ENCODE data around the gene THY1.
"Not testable (repeated sequence)": the region's sequence is repeated elsewhere in the genome, so short reads cannot be mapped to it uniquely, and the experiment has no call there.

The THY1 gene

DNA sequence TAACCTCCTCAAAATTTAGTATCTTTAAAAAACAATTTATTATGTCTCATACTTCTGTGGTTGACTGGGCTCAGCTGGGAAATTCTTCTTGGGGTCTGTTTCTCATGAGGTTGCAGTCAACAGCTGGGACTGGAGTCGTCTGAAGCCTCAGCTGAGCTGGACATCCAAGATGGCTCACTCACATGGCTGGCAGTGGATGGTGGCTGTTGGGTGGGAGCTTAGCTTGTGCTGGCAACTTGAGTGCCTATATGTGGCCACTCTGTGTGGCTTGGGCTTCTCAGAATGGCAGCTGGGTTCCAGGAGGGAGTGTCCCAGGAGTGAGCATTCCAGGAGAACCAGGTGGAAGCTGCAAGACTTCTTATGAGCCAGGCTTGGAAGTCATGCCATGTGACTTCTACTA, 13.2 kb downstream of the THY1 start:
- no peak for TF ChIP-seq JUND (IDR thresholded peaks at IDR 0.05; ENCODE audit: low read depth)
- in situ Hi-C loops (cut with HindIII; ENCODE audit: low pct_unique_long_range_greater_than_20kb, low sequenced_read_pairs), result no loop called here

GRCh38 chr11:119406005-119406404, 17.0 kb downstream of the THY1 start:
- TF ChIP-seq JUND (IDR thresholded peaks at IDR 0.05; ENCODE audit: low read depth), result no peak
- DNase-seq (ENCODE audit: low read depth in 1 of 2, low spot score in 1 of 2), result no peak
- in situ Hi-C loops (cut with HindIII; ENCODE audit: low pct_unique_long_range_greater_than_20kb, low sequenced_read_pairs), result no loop called here

More for the DNA sequence above, 13.2 kb downstream of the THY1 start:
- DNase-seq (ENCODE audit: low read depth in 1 of 2, low spot score in 1 of 2), result no peak

- in situ Hi-C loops (cut with HindIII; ENCODE audit: low pct_unique_long_range_greater_than_20kb, low sequenced_read_pairs), result not testable (repeated sequence)
These were observed 17.5 kb downstream of the THY1 start for GRCh38 chr11:119405448-119405847.

GRCh38 chr11:119404872-119405271, 18.1 kb downstream of the THY1 start:
- in situ Hi-C loops (cut with HindIII; ENCODE audit: low pct_unique_long_range_greater_than_20kb, low sequenced_read_pairs), result no loop called here
- DNase-seq (ENCODE audit: low read depth in 1 of 2, low spot score in 1 of 2), result peak in 1 of 2 experiments; percentile 50
- TF ChIP-seq JUND (IDR thresholded peaks at IDR 0.05; ENCODE audit: low read depth), result 0 out of 2 replicates have a peak, but pooled peaks have one; percentile 36

More at GRCh38 chr11:119405448-119405847, 17.5 kb downstream of the THY1 start:
- DNase-seq (ENCODE audit: low read depth in 1 of 2, low spot score in 1 of 2), result not testable (repeated sequence)

DNA sequence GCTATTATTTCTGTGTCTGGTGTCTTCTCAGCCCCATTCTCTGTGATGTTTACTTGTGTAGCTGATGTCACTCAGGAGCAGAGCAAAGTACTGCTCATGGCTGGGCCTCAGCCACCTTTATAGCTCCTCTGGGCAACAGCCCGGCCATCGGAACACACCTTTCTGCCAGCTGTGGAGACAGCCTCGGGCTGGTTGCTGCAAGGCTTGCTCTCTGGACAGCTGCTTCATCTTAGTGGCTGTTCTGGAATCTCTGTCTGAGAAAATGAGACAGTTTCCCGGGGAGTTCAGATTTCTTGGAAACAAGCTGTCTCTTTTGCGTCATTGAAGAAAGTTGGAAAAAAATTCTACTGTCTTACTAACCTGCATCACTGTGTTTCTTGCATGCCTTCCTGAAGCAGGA, 20.0 kb downstream of the THY1 start:
- TF ChIP-seq JUND (IDR thresholded peaks at IDR 0.05; ENCODE audit: low read depth), result no peak
- DNase-seq (ENCODE audit: low read depth in 1 of 2, low spot score in 1 of 2), result no peak

DNA sequence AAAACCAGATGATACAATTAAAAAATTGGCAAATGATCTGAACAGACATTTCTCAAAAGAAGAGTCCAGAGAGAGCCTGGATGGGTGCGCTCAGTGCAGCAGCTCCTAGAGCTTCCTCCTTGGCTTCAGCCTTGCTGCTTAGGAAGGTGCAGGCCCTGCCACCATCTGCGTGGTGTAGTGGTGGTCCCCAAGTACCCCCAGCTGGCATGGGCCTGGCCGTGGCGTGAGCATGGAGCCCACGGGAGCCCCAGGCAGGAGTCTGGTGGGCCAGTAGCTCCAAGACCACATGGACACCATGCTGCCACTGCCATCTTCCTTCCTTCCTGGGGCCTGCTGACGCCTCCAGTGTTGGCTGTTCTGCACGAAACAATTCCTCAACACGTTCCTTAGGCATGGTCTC, 20.5 kb downstream of the THY1 start:
- in situ Hi-C loops (cut with HindIII; ENCODE audit: low pct_unique_long_range_greater_than_20kb, low sequenced_read_pairs), result no loop called here
- no peak for TF ChIP-seq JUND (IDR thresholded peaks at IDR 0.05; ENCODE audit: low read depth)
- DNase-seq (ENCODE audit: low read depth in 1 of 2, low spot score in 1 of 2), result no peak

More for the DNA sequence above, 20.0 kb downstream of the THY1 start:
- in situ Hi-C loops (cut with HindIII; ENCODE audit: low pct_unique_long_range_greater_than_20kb, low sequenced_read_pairs), result no loop called here

DNA sequence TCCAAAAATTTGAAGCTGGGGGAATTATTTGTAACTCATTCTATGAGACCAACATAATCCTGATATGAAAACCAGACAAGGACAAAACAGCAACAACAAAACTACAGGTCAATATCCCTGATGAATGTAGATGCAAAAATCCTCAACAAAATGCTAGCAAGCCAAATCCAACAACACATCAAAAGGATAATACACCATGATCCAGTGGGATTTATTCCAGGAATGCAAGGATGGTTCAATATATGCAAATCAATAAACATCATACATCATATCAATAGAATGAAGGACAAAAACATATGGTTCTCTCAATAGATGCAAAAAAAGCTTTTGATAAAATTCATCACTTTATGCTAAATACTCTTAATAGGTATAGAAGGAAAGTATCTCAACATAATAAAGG, 22.1 kb downstream of the THY1 start:
- no peak for DNase-seq (ENCODE audit: low read depth in 1 of 2, low spot score in 1 of 2)
- TF ChIP-seq JUND (IDR thresholded peaks at IDR 0.05; ENCODE audit: low read depth), result no peak
- in situ Hi-C loops (cut with HindIII; ENCODE audit: low pct_unique_long_range_greater_than_20kb, low sequenced_read_pairs), result no loop called here

GRCh38 chr11:119397740-119398139, 25.2 kb downstream of the THY1 start:
- no peak for TF ChIP-seq JUND (IDR thresholded peaks at IDR 0.05; ENCODE audit: low read depth)
- in situ Hi-C loops (cut with HindIII; ENCODE audit: low pct_unique_long_range_greater_than_20kb, low sequenced_read_pairs), result no loop called here
- no peak for DNase-seq (ENCODE audit: low read depth in 1 of 2, low spot score in 1 of 2)

DNA sequence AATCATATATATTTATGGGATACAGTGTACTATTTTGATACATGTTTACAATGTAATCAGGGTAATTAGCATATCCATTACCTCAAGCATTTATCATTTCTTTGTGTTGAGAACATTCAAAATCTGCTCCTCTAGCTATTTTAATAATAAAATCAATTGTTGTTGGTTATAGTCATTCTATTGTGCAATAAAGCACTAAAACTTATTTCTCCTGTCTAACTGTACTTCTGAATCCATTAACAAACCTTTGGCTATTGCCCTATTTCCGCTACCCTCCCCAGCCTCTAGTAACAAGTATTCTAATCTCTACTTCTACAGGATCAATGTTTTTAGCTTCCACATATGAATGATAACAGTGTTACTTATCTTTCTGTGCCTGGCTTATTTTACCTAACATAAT, 26.1 kb downstream of the THY1 start:
- DNase-seq (ENCODE audit: low read depth in 1 of 2, low spot score in 1 of 2), result no peak
- no peak for TF ChIP-seq JUND (IDR thresholded peaks at IDR 0.05; ENCODE audit: low read depth)
- in situ Hi-C loops (cut with HindIII; ENCODE audit: low pct_unique_long_range_greater_than_20kb, low sequenced_read_pairs), result no loop called here

- in situ Hi-C loops (cut with HindIII; ENCODE audit: low pct_unique_long_range_greater_than_20kb, low sequenced_read_pairs), result no loop called here
- DNase-seq (ENCODE audit: low read depth in 1 of 2, low spot score in 1 of 2), result no peak
- no peak for TF ChIP-seq JUND (IDR thresholded peaks at IDR 0.05; ENCODE audit: low read depth)
These were observed 31.7 kb downstream of the THY1 start for GRCh38 chr11:119391275-119391674.

GRCh38 chr11:119389611-119390254, 33.2 kb downstream of the THY1 start:
- TF ChIP-seq JUND (IDR thresholded peaks at IDR 0.05; ENCODE audit: low read depth), result no peak
- in situ Hi-C loops (cut with HindIII; ENCODE audit: low pct_unique_long_range_greater_than_20kb, low sequenced_read_pairs), result no loop called here
- DNase-seq (ENCODE audit: low read depth in 1 of 2, low spot score in 1 of 2), result peak; percentile 51 to 69

DNA sequence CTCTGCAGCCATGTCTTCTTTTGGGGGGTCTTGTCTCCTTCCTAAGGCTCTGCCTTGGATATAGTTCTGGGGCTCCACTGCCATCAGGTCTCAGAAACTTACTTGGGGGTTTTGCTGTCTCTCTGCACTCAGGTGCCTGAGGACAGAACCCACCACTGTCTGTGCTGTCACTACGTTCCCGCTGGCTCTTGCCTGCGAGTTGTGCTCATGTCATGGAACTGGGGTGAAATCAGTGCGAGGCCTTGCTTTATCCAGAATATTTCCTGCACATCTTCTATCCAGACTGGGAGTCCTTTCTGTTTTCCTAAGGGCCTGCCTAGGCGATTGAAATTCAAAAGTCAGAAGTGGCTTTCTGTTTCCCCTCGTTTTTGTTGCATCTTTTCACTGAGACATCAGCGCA, 34.9 kb downstream of the THY1 start:
- no peak for DNase-seq (ENCODE audit: low read depth in 1 of 2, low spot score in 1 of 2)
- TF ChIP-seq JUND (IDR thresholded peaks at IDR 0.05; ENCODE audit: low read depth), result no peak
- in situ Hi-C loops (cut with HindIII; ENCODE audit: low pct_unique_long_range_greater_than_20kb, low sequenced_read_pairs), result no loop called here

GRCh38 chr11:119384332-119384731, 38.6 kb downstream of the THY1 start:
- DNase-seq (ENCODE audit: low read depth in 1 of 2, low spot score in 1 of 2), result no peak
- TF ChIP-seq JUND (IDR thresholded peaks at IDR 0.05; ENCODE audit: low read depth), result no peak
- in situ Hi-C loops (cut with HindIII; ENCODE audit: low pct_unique_long_range_greater_than_20kb, low sequenced_read_pairs), result no loop called here

DNA sequence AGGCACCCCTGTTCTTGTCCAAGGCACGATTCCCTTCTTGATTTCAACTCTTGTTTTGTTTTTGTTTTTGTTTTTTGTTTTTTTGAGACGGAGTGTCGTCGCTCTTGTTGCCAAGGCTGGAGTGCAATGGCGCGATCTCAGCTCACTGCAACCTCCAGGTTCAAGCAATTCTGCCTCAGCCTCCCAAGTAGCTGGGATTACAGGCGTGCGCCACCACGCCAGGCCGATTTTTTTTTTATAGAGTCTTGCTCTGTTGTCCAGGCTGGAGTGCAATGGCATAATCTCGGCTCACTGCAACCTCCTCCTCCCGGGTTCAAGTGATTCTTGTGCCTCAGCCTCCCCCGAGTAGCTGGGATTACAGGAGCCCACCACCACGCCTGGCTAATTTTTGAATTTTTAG, 40.5 kb downstream of the THY1 start:
- in situ Hi-C loops (cut with HindIII; ENCODE audit: low pct_unique_long_range_greater_than_20kb, low sequenced_read_pairs); DNase-seq (ENCODE audit: low read depth in 1 of 2, low spot score in 1 of 2): not testable (repeated sequence)
